GM18526 (cell line): ENCODE results near the gene XYLT1.

Experiments
- POLR2A ChIP-seq: IDR thresholded peaks from 3 replicates; pipeline ENCODE4 v1.6.1; 2011; ENCODE audit not compliant: insufficient read length; ENCODE audit errors: extremely low read depth

The XYLT1 gene

GRCh38 chr16:17470908-17471718, at the start of gene XYLT1:
Gene XYLT1 (minus strand): TSS chr16:17470960. CDS start chr16:17470796, 164 bp downstream.
- TF ChIP-seq POLR2A = no peak

GRCh38 chr16:17520111-17520510, 49.4 kb upstream of the XYLT1 start:
- TF ChIP-seq POLR2A = no peak

- TF ChIP-seq POLR2A = no peak
Observed at GRCh38 chr16:17519101-17519955, 48.6 kb upstream of the XYLT1 start.

- no peak for TF ChIP-seq POLR2A
Observed at GRCh38 chr16:17518441-17518840, 47.7 kb upstream of the XYLT1 start.

- TF ChIP-seq POLR2A = no peak
Observed at GRCh38 chr16:17515421-17516210, 44.9 kb upstream of the XYLT1 start.

GRCh38 chr16:17512636-17513220, 42.0 kb upstream of the XYLT1 start:
- TF ChIP-seq POLR2A = no peak

- no peak for TF ChIP-seq POLR2A
Observed at GRCh38 chr16:17511340-17511739, 40.6 kb upstream of the XYLT1 start.

GRCh38 chr16:17510567-17510966, 39.8 kb upstream of the XYLT1 start:
- no peak for TF ChIP-seq POLR2A

- no peak for TF ChIP-seq POLR2A
Observed at GRCh38 chr16:17509194-17509593, 38.4 kb upstream of the XYLT1 start.

- no peak for TF ChIP-seq POLR2A
Observed at GRCh38 chr16:17508303-17508702, 37.5 kb upstream of the XYLT1 start.

- no peak for TF ChIP-seq POLR2A
Observed at GRCh38 chr16:17504050-17504449, 33.3 kb upstream of the XYLT1 start.

GRCh38 chr16:17503331-17503730, 32.6 kb upstream of the XYLT1 start:
- no peak for TF ChIP-seq POLR2A

GRCh38 chr16:17501321-17501720, 30.6 kb upstream of the XYLT1 start:
- no peak for TF ChIP-seq POLR2A

- TF ChIP-seq POLR2A = no peak
Observed at GRCh38 chr16:17499223-17499902, 28.6 kb upstream of the XYLT1 start.

- TF ChIP-seq POLR2A = no peak
Observed at GRCh38 chr16:17497648-17498047, 26.9 kb upstream of the XYLT1 start.

- TF ChIP-seq POLR2A = no peak
Observed at GRCh38 chr16:17496891-17497290, 26.1 kb upstream of the XYLT1 start.
